NCI-H82 (cell line): ENCODE measurements around the gene PRKAG2.

Source experiments
- DNase-seq: peaks from one replicate; lab custom pipeline; 2025; lab: John Stamatoyannopoulos, UW

Gene PRKAG2

GRCh38 chr7:151900986-151901621 is 24.2 kb upstream of the PRKAG2 start:
- DNase-seq, result no peak

DNA sequence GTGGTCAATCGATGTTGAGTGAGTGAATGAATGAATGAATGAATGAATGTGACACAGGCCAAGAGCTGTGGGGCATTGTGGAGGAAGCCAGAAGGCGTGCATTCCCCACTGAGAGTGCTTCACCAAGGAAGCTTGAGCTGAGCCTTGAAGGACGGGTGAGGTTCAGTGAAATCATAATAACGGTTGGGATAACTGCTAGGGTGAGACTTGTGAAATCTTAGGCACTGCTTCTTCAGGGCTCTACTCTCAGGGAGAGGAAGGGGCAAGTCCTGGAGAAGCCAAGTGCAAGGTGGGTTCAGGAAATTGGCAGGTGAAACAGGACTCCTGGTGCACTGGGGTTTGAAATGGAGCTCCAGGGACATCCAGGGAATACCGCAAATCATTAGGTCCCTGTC is 23.7 kb upstream of the PRKAG2 start:
- DNase-seq, result no peak

DNA sequence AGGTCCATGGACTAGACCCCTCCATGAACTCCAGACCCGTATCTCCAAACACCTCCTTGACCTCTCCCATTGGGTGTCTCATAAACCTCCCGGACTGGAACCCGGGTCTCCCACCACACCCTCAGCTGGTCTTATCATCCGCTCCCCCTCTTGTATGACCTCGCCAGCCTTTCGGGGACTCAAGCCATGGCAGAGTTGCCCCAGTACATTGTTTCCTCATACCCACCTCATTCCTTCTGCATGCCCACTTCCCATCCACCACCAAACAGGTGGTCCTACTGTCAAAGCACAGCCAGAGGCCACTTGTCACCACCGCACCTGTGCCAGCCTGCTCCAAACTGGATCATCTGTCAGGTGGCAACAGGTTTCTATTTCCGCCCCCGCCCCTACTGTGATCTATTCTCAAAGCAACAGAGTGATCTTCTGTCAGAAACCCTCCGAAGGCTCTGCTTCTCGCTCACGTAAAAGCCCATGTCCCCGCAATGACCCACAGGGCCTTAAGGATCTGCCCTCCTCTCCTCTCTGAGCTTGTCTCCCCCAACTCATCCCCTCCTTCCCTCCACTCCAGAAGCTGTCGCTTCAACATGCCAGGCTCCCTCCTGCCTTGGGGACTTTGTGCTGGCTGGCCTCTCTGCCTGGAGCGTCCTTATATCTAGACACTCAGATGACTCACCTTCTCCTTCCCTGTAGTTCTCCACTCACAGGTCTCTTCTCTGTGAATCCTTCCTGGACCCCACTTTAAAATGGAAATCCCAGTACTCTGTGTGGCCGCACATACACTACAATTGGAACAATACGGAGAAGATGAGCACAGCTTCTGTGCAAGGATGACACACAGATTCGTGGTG is 22.8 kb upstream of the PRKAG2 start:
- no peak for DNase-seq

DNA sequence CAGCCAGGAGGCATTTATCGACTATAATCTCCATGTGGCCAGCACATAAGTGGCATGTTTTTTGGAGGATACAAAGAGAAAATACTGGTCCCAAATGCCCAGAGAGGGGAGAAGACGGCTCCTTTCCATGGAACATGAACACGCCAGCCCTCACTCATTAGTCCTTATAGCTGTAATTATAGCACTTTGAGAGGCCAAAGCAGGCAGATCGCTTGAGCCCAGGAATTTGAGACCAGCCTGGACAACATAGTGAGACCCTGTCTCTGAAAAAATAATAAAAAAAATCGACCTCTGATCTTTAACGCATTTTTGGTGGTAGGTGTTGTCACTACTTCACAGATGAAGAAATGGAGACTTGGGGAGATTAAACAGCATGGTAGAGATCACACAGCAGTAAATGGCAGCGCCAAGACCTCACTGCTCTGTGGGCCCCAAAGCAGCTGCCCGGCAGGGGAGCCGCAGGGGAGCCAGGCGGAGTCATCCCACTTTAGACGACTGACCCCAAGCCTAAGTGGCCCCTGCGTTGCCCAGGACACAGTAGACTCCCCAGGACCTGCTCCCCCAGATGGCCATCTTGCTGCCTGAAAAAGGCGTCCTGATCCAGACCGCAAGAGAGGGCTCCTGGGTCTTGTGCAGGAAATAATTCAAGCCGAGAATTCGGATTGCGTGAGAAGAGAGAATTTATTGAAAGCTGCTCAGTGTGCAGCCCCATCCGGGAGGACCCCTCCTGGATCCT is 21.2 kb upstream of the PRKAG2 start:
- no peak for DNase-seq

- peak; percentile 7 for DNase-seq
Observed at GRCh38 chr7:151897161-151897731, 20.3 kb upstream of the PRKAG2 start.

- DNase-seq, result no peak
Observed at GRCh38 chr7:151896486-151896885, 19.6 kb upstream of the PRKAG2 start.

DNA sequence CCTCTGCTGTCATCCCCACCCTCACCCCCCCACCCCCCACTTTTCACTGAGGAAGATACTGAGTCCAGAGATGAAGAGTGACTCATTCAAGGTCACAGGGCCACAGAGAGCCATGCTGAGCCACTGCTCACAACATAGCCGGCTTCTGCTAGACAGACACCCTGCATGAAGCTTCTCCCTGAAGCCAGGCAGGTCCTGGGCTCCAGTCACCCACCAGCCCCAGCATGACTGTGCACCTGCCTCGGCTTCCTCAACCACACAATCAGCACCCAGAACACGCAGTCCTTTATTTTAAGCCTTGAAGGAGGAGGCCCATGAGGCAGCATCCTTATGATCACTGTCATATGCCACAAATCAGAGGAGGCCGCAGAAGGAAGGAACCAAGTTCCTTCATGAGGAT is 19.2 kb upstream of the PRKAG2 start:
- no peak for DNase-seq

GRCh38 chr7:151895631-151896031 is 18.7 kb upstream of the PRKAG2 start:
- DNase-seq, result peak; percentile 20

DNA sequence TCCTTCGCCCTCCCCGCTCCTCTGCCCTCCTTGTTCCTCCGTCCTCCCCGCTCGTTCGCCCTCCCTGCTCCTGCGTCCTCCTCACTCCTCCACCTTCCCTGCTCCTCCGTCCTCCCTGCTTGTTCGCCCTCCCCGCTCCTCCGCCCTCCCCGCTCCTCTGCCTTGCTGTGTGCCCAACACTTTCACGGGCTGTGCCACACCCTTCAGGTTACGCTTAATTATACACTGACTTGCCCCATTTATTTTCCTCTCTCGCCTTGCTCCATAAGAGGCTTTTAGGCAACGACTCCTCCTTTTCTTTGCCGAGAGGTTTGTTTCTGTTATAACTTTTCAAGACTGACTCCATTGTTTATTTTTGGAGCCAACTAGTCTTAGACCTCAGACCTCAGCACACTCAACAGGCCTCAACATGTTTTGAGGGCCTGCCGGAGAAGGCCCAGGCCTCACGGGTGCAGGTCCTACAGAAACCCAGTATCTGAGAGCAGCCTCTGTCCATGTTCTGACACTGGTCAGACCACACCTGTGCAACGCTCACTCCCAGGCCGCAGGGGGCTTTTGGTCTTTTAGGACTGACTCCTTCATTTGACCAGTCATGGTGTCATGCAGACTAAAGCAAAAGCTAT is 18.2 kb upstream of the PRKAG2 start:
- DNase-seq, result no peak

DNA sequence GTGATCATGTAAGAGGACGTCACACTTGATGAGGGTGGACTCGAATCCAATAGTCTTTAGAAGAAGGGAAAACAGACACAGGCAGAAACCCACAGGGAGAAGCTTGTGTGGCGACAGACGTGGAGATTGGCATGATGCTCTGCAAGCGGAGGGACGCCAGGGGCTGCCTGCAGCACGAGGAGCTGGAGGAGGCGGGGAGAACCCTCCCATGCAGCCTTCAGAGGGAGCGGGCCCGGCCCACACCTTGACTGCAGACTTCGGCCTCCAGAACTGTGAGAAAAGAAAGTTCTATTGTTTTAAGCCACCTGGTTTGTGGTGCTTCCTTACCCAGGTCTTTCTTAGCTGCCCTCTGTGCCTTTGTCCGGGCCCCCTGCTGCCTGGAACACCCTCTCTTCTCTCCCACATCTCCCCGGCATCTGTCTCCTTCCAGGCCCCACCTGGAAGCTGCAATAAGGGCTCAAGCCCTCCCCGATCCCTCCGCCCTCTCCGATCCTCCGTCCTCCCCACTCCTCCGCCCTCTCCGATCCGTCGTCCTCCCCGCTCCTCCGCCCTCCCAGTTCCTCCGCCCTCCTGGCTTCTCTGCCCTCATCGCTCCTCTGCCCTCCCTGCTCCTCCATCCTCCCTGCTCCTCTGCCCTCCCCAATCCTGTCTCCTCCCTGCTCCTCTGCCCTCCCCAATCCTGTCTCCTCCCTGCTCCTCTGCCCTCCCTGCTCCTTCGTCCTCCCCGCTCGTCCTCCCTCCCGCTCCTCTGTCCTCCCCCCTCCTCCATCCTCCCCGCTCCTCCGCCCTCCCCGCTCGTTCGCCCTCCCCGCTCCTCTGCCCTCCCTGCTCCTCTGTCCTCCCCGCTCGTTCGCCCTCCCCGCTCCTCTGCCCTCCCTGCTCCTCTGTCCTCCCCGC is 17.4 kb upstream of the PRKAG2 start:
- no peak for DNase-seq

GRCh38 chr7:151893405-151893923 is 16.5 kb upstream of the PRKAG2 start:
- no peak for DNase-seq

DNA sequence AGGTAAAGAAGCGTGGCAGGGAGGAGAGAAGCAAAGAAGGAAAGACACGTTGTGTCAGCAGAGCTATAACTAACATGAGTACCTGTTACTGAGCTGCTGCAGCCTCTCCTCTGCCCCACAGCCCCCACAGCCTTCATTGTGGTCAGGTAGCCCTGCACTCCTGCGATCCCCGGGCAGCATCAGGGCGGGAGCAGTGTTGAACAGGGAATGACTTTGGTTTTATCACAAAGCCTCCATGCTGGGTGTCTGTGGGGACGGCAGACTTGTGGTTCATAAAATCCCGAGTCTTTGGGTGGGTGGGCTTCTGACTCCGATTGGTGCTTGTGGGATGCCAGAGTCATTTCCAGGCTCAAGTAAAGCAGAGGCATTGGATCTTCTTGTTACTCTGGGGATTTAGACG is 14.8 kb upstream of the PRKAG2 start:
- no peak for DNase-seq

DNA sequence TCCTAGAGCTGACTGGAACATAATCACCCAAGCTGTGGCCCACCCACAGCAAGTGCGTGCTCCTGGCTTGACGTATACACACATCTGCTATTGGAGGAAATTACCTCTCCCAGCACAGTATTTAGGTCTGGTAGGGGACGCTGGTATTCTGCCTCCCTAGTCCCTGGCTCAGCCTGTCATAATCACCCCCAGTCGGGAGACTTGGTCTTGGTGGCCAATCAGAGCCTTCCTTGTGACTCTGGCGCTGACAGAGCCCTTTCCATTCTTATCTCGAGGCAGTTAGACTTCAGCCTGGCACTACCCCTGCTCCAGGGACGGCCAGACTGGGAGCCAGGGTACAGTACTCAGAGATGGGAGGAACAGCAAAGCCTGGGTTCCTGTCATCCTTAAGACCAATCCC is 14.3 kb upstream of the PRKAG2 start:
- DNase-seq, result peak; percentile 38

GRCh38 chr7:151890355-151891004 is 13.6 kb upstream of the PRKAG2 start:
- no peak for DNase-seq

GRCh38 chr7:151889406-151890354 is 12.8 kb upstream of the PRKAG2 start:
- DNase-seq, result no peak

- DNase-seq, result peak; percentile 12
Observed at GRCh38 chr7:151888079-151889067, 11.5 kb upstream of the PRKAG2 start.

- no peak for DNase-seq
Observed at GRCh38 chr7:151886783-151887182, 9.9 kb upstream of the PRKAG2 start.

DNA sequence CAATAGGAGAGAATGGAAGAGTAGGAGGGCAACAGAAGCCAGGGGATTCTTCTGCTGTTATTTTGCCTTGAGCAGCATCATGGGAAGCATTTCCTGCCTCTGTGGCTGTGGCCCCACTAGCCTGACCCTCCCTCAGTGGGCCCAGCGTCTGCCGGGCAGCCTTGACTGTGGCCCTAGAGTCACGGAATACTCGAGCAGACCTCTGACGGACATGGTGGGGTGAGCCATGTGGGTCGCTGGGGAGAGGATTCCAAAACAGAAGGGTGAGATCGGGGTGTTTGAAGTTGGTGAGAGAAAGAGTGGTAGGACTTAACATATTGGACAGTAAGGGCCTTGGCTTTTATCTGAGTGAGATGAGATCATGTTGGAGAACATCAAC is 8.3 kb upstream of the PRKAG2 start:
- DNase-seq, result no peak
